A549 (cell line): ENCODE results near the gene PCDHB3.

Source experiments
- TF ChIP-seq, protein P1 (sequence below): fragments of 250-450 bp; sonication (Bioruptor Pico); IDR thresholded peaks from 2 replicates; pipeline ENCODE4 v1.5.0; 2021; ENCODE audit warnings: mild to moderate bottlenecking, moderate library complexity, borderline replicate concordance
- TF ChIP-seq, protein P2 (sequence below): fragments of >200 bp; sonication (Bioruptor Twin); formaldehyde crosslinking; IDR thresholded peaks from 3 replicates; pipeline ENCODE4 v1.5.1; 2016

DNA sequence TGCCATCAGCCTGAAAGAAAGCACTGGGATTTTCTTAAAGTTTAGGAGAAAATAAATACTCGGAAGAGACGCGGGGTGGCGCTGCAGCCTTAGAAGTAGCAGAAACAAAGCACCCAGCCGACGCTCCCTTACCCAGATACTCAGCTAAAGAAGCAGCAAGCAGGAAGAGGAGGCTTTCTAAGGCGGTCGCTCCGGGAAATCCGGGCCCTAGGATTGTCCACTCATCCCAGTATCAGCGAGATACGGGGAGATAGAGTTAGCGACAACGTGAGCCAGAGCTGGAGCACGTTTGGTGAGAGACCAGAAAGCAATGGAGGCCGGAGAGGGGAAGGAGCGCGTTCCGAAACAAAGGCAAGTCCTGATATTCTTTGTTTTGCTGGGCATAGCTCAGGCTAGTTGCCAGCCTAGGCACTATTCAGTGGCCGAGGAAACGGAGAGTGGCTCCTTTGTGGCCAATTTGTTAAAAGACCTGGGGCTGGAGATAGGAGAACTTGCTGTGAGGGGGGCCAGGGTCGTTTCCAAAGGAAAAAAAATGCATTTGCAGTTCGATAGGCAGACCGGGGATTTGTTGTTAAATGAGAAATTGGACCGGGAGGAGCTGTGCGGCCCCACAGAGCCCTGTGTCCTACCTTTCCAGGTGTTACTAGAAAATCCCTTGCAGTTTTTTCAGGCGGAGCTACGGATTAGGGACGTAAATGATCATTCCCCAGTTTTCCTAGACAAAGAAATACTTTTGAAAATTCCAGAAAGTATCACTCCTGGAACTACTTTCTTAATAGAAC is 5.6 kb upstream of the PCDHB3 start, which contains the start of gene PCDHB2:
- TF ChIP-seq, protein P1, sequence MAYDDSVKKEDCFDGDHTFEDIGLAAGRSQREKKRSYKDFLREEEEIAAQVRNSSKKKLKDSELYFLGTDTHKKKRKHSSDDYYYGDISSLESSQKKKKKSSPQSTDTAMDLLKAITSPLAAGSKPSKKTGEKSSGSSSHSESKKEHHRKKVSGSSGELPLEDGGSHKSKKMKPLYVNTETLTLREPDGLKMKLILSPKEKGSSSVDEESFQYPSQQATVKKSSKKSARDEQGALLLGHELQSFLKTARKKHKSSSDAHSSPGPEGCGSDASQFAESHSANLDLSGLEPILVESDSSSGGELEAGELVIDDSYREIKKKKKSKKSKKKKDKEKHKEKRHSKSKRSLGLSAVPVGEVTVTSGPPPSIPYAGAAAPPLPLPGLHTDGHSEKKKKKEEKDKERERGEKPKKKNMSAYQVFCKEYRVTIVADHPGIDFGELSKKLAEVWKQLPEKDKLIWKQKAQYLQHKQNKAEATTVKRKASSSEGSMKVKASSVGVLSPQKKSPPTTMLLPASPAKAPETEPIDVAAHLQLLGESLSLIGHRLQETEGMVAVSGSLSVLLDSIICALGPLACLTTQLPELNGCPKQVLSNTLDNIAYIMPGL (CRISPR knock-in tag), result no peak
- TF ChIP-seq, protein P2, sequence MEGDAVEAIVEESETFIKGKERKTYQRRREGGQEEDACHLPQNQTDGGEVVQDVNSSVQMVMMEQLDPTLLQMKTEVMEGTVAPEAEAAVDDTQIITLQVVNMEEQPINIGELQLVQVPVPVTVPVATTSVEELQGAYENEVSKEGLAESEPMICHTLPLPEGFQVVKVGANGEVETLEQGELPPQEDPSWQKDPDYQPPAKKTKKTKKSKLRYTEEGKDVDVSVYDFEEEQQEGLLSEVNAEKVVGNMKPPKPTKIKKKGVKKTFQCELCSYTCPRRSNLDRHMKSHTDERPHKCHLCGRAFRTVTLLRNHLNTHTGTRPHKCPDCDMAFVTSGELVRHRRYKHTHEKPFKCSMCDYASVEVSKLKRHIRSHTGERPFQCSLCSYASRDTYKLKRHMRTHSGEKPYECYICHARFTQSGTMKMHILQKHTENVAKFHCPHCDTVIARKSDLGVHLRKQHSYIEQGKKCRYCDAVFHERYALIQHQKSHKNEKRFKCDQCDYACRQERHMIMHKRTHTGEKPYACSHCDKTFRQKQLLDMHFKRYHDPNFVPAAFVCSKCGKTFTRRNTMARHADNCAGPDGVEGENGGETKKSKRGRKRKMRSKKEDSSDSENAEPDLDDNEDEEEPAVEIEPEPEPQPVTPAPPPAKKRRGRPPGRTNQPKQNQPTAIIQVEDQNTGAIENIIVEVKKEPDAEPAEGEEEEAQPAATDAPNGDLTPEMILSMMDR, result peak; percentile 58
